HCT116 (cell line): Measurements from ENCODE around the gene TBXT.

Experiments used
- EZH2 ChIP-seq: fragments of 200-600 bp; sonication (generic); IDR thresholded peaks from 2 replicates; pipeline ENCODE4 v1.6.1; 2017; ENCODE audit warnings: antibody characterized with exemption, mixed run types
- MAX ChIP-seq: IDR thresholded peaks from 2 replicates; pipeline ENCODE4 v1.6.1; 2012
- RAD21 ChIP-seq: IDR thresholded peaks from 2 replicates; pipeline ENCODE4 v1.6.1; 2012; ENCODE audit warnings: low read depth, mild to moderate bottlenecking
- REST ChIP-seq: IDR thresholded peaks from 2 replicates; pipeline ENCODE4 v1.6.1; 2012; ENCODE audit warnings: low read depth

DNA sequence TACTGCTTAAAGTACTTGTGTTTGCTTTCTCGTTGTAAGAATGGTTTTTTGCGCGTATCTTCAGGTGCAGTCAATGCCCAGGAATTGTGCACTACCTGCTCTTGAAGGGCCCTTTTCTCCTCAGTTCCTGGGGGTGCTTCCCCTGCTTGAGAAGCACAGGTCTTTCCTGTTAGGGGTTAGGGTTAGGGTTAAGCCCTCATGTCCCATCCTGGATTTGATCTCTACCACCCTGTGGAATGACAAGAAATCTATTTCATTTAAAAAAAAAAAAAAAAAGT lies 39.6 kb upstream of the TBXT start:
- TF ChIP-seq EZH2 = no peak
- no peak for TF ChIP-seq REST
- TF ChIP-seq RAD21 = no peak
- TF ChIP-seq MAX = no peak
